Measurements from ENCODE around the gene OR4Q3.
"Not testable (repeated sequence)": the region's sequence is repeated elsewhere in the genome, so short reads cannot be mapped to it uniquely, and the experiment has no call there.

OR4Q3 gene

DNA sequence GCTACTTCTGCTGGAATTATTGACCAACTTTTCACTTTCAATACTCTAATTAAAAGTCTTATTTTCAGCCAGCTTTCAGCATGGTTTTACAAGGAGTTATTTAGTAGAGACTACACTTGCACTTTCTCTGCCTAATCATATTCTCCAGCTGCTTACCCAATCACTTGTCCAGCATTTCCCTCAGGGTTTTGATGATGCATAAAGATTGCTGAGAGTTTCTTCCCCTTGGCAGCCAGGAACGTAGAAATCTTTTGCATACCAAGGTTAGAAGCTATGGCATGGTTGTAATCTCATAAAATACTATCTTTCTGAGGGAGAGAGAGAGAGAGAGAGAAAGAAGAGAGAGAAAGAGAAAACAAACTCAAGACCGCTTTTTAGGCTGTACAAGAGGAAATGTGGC lies 10.8 kb downstream of the OR4Q3 start:
- H3K4me3 ChIP-seq (IDR thresholded peaks at IDR 0.05; ENCODE audit: insufficient read depth, low read depth, low read length), result no peak overlapping the region
- no peaks in the 10 kb centered on the region for H3K79me2 ChIP-seq (ENCODE audit: insufficient read depth, low read depth)
- H3K4me2 ChIP-seq, result no peak overlapping the region
- H3K27me3 ChIP-seq (ENCODE audit: insufficient read depth, low read depth), result no peaks in the 10 kb centered on the region
- no peaks in the 10 kb centered on the region for H3K36me3 ChIP-seq (ENCODE audit: insufficient read depth)
- no peaks in the 10 kb centered on the region for H3K4me1 ChIP-seq (ENCODE audit: low read depth, poor library complexity, severe bottlenecking)
- H2AFZ ChIP-seq (ENCODE audit: low read depth), result no peak overlapping the region
- H4K20me1 ChIP-seq (ENCODE audit: insufficient read depth), result no peaks in the 10 kb centered on the region
- no peak overlapping the region for H3K9ac ChIP-seq
- TF ChIP-seq, protein P1, sequence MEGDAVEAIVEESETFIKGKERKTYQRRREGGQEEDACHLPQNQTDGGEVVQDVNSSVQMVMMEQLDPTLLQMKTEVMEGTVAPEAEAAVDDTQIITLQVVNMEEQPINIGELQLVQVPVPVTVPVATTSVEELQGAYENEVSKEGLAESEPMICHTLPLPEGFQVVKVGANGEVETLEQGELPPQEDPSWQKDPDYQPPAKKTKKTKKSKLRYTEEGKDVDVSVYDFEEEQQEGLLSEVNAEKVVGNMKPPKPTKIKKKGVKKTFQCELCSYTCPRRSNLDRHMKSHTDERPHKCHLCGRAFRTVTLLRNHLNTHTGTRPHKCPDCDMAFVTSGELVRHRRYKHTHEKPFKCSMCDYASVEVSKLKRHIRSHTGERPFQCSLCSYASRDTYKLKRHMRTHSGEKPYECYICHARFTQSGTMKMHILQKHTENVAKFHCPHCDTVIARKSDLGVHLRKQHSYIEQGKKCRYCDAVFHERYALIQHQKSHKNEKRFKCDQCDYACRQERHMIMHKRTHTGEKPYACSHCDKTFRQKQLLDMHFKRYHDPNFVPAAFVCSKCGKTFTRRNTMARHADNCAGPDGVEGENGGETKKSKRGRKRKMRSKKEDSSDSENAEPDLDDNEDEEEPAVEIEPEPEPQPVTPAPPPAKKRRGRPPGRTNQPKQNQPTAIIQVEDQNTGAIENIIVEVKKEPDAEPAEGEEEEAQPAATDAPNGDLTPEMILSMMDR (conservative IDR thresholded peaks at IDR 0.05; ENCODE audit: low read depth, low read length), result no peak
- H3K27ac ChIP-seq, result no peak overlapping the region

DNA sequence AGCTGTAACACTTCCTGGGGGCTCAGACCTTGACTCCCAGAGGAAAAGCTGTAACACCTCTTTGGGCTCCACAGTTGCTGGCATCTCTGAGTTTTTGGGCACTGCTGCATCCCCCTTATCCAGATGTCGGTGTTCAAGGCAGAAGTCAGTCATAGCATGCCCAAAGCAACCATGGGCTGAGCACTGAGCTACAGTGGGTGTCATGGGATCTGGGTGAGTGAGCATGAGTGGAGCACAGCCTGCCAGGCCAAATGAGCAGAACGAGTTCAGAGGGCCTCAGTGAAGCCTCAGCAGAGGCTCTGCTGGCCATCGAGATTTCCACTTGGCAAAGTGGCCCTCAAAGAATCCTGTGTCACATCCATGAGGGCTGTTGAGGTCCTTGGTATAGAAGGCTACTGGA lies 28.1 kb downstream of the OR4Q3 start:
- not testable (repeated sequence) for H3K9ac ChIP-seq; H3K36me3 ChIP-seq (ENCODE audit: insufficient read depth); H3K27me3 ChIP-seq (ENCODE audit: insufficient read depth, low read depth); H4K20me1 ChIP-seq (ENCODE audit: insufficient read depth); H3K4me3 ChIP-seq (IDR thresholded peaks at IDR 0.05; ENCODE audit: insufficient read depth, low read depth, low read length); H3K79me2 ChIP-seq (ENCODE audit: insufficient read depth, low read depth); H3K4me1 ChIP-seq (ENCODE audit: low read depth, poor library complexity, severe bottlenecking); H3K4me2 ChIP-seq; H3K27ac ChIP-seq; H2AFZ ChIP-seq (ENCODE audit: low read depth)

DNA sequence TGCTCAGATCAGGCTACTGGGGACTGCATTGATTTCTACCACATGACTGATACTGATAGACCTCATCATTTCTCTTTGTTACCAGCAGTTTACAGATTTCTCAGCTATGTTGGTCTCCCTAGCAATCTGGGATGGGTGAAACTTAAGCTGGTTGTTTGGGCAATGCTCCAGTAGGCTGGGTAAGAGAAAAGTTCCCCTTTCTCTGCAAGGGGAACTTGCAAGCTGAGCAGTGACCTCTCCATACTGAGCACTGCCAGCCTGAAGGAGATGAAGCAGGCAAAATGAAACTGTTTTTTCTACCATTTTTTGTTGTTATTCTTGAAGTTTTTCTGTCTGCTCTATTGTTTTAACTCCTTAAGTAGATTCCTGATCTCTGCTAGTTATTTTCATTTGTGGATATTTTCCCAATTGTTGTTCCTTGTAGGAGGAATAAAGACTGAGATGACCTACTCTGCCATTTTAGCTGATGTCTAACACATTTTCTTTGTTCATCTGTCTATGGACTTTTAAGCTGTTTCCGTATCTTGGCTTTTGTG lies 28.6 kb downstream of the OR4Q3 start:
- no peaks in the 10 kb centered on the region for H4K20me1 ChIP-seq (ENCODE audit: insufficient read depth)
- no peak overlapping the region for H3K4me2 ChIP-seq
- TF ChIP-seq, protein P1 (conservative IDR thresholded peaks at IDR 0.05; ENCODE audit: low read depth, low read length), result no peak
- no peak overlapping the region for H3K4me3 ChIP-seq (IDR thresholded peaks at IDR 0.05; ENCODE audit: insufficient read depth, low read depth, low read length)
- H3K27me3 ChIP-seq (ENCODE audit: insufficient read depth, low read depth), result no peaks in the 10 kb centered on the region
- H3K27ac ChIP-seq, result no peak overlapping the region
- no peaks in the 10 kb centered on the region for H3K4me1 ChIP-seq (ENCODE audit: low read depth, poor library complexity, severe bottlenecking)
- H3K79me2 ChIP-seq (ENCODE audit: insufficient read depth, low read depth), result no peaks in the 10 kb centered on the region
- no peak overlapping the region for H2AFZ ChIP-seq (ENCODE audit: low read depth)
- H3K36me3 ChIP-seq (ENCODE audit: insufficient read depth), result no peaks in the 10 kb centered on the region
- H3K9ac ChIP-seq, result no peak overlapping the region

GRCh38 chr14:19772454-19772853 lies 29.1 kb downstream of the OR4Q3 start:
- not testable (repeated sequence) for H3K4me3 ChIP-seq (IDR thresholded peaks at IDR 0.05; ENCODE audit: insufficient read depth, low read depth, low read length); H3K27me3 ChIP-seq (ENCODE audit: insufficient read depth, low read depth); H4K20me1 ChIP-seq (ENCODE audit: insufficient read depth); H3K79me2 ChIP-seq (ENCODE audit: insufficient read depth, low read depth); H3K4me2 ChIP-seq; H3K4me1 ChIP-seq (ENCODE audit: low read depth, poor library complexity, severe bottlenecking); H3K36me3 ChIP-seq (ENCODE audit: insufficient read depth); H3K9ac ChIP-seq; H2AFZ ChIP-seq (ENCODE audit: low read depth); H3K27ac ChIP-seq

- H3K4me1 ChIP-seq (ENCODE audit: low read depth, poor library complexity, severe bottlenecking); H3K27me3 ChIP-seq (ENCODE audit: insufficient read depth, low read depth); H3K9ac ChIP-seq; H3K4me3 ChIP-seq (IDR thresholded peaks at IDR 0.05; ENCODE audit: insufficient read depth, low read depth, low read length); H3K79me2 ChIP-seq (ENCODE audit: insufficient read depth, low read depth); H3K36me3 ChIP-seq (ENCODE audit: insufficient read depth); H2AFZ ChIP-seq (ENCODE audit: low read depth); H4K20me1 ChIP-seq (ENCODE audit: insufficient read depth); H3K27ac ChIP-seq; H3K4me2 ChIP-seq: not testable (repeated sequence)
Observed at GRCh38 chr14:19773204-19773603, 29.8 kb downstream of the OR4Q3 start, which contains the start of gene OR4M1. TSS of gene OR4M1 (plus strand) at chr14:19773504. CDS start at chr14:19780323, 6,819 bp downstream.

GRCh38 chr14:19775587-19775986 lies 32.2 kb downstream of the OR4Q3 start:
- Histone ChIP-seq H3K27me3 (ENCODE audit: insufficient read depth, low read depth) (no peaks in the 10 kb centered on the region), H3K27ac (no peak overlapping the region), H3K79me2 (ENCODE audit: insufficient read depth, low read depth) (no peaks in the 10 kb centered on the region), H2AFZ (ENCODE audit: low read depth) (no peak overlapping the region), H3K4me3 (IDR thresholded peaks at IDR 0.05; ENCODE audit: insufficient read depth, low read depth, low read length) (no peak overlapping the region), H3K36me3 (ENCODE audit: insufficient read depth) (no peaks in the 10 kb centered on the region), H3K4me1 (ENCODE audit: low read depth, poor library complexity, severe bottlenecking) (no peaks in the 10 kb centered on the region), H4K20me1 (ENCODE audit: insufficient read depth) (no peaks in the 10 kb centered on the region), H3K9ac (no peak overlapping the region), H3K4me2 (no peak overlapping the region)
- TF ChIP-seq, protein P1 (conservative IDR thresholded peaks at IDR 0.05; ENCODE audit: low read depth, low read length), result no peak

- not testable (repeated sequence) for H3K4me2 ChIP-seq; H4K20me1 ChIP-seq (ENCODE audit: insufficient read depth); H2AFZ ChIP-seq (ENCODE audit: low read depth); H3K27ac ChIP-seq; H3K4me1 ChIP-seq (ENCODE audit: low read depth, poor library complexity, severe bottlenecking); H3K27me3 ChIP-seq (ENCODE audit: insufficient read depth, low read depth); H3K36me3 ChIP-seq (ENCODE audit: insufficient read depth); H3K4me3 ChIP-seq (IDR thresholded peaks at IDR 0.05; ENCODE audit: insufficient read depth, low read depth, low read length); H3K79me2 ChIP-seq (ENCODE audit: insufficient read depth, low read depth); H3K9ac ChIP-seq
Observed at GRCh38 chr14:19785848-19786247, 42.5 kb downstream of the OR4Q3 start.

GRCh38 chr14:19787318-19787717 lies 43.9 kb downstream of the OR4Q3 start:
- H3K4me1 ChIP-seq (ENCODE audit: low read depth, poor library complexity, severe bottlenecking); H3K36me3 ChIP-seq (ENCODE audit: insufficient read depth); H3K27ac ChIP-seq; H4K20me1 ChIP-seq (ENCODE audit: insufficient read depth); H3K79me2 ChIP-seq (ENCODE audit: insufficient read depth, low read depth); H2AFZ ChIP-seq (ENCODE audit: low read depth); H3K9ac ChIP-seq; H3K27me3 ChIP-seq (ENCODE audit: insufficient read depth, low read depth); H3K4me2 ChIP-seq; H3K4me3 ChIP-seq (IDR thresholded peaks at IDR 0.05; ENCODE audit: insufficient read depth, low read depth, low read length): not testable (repeated sequence)

Data from KMS-11 (cell line).